ENCODE measurements around the gene ARL16.

Gene ARL16

GRCh38 chr17:81703747-81704654 is 20.4 kb upstream of the ARL16 start:
- H3K27me3 ChIP-seq: no peaks in the 10 kb centered on the region
- TF ChIP-seq, protein P1, sequence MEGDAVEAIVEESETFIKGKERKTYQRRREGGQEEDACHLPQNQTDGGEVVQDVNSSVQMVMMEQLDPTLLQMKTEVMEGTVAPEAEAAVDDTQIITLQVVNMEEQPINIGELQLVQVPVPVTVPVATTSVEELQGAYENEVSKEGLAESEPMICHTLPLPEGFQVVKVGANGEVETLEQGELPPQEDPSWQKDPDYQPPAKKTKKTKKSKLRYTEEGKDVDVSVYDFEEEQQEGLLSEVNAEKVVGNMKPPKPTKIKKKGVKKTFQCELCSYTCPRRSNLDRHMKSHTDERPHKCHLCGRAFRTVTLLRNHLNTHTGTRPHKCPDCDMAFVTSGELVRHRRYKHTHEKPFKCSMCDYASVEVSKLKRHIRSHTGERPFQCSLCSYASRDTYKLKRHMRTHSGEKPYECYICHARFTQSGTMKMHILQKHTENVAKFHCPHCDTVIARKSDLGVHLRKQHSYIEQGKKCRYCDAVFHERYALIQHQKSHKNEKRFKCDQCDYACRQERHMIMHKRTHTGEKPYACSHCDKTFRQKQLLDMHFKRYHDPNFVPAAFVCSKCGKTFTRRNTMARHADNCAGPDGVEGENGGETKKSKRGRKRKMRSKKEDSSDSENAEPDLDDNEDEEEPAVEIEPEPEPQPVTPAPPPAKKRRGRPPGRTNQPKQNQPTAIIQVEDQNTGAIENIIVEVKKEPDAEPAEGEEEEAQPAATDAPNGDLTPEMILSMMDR (IDR thresholded peaks at IDR 0.05; ENCODE audit: low read depth, low read length): no peak
- H3K9me3 ChIP-seq: no peaks in the 10 kb centered on the region
- no peaks in the 10 kb centered on the region for H3K4me1 ChIP-seq
- peaks cover 61% of the 10 kb centered on the region for H3K36me3 ChIP-seq
- peak overlapping the region; percentile 100 for H3K4me3 ChIP-seq (ENCODE audit: low read depth, low read length)
- no peak for DNase-seq

GRCh38 chr17:81702934-81703746 is 19.5 kb upstream of the ARL16 start, which contains the start of gene MRPL12:
Gene MRPL12 (plus strand): TSS chr17:81703367. CDS start chr17:81703502, 135 bp downstream.
- DNase-seq: peak; percentile 95
- H3K9me3 ChIP-seq: no peaks in the 10 kb centered on the region
- no peaks in the 10 kb centered on the region for H3K4me1 ChIP-seq
- no peaks in the 10 kb centered on the region for H3K27me3 ChIP-seq
- TF ChIP-seq, protein P1 (IDR thresholded peaks at IDR 0.05; ENCODE audit: low read depth, low read length): no peak
- H3K36me3 ChIP-seq: peaks cover 62% of the 10 kb centered on the region
- H3K4me3 ChIP-seq (ENCODE audit: low read depth, low read length): peak within 1 kb of the TSS; percentile 100

DNA sequence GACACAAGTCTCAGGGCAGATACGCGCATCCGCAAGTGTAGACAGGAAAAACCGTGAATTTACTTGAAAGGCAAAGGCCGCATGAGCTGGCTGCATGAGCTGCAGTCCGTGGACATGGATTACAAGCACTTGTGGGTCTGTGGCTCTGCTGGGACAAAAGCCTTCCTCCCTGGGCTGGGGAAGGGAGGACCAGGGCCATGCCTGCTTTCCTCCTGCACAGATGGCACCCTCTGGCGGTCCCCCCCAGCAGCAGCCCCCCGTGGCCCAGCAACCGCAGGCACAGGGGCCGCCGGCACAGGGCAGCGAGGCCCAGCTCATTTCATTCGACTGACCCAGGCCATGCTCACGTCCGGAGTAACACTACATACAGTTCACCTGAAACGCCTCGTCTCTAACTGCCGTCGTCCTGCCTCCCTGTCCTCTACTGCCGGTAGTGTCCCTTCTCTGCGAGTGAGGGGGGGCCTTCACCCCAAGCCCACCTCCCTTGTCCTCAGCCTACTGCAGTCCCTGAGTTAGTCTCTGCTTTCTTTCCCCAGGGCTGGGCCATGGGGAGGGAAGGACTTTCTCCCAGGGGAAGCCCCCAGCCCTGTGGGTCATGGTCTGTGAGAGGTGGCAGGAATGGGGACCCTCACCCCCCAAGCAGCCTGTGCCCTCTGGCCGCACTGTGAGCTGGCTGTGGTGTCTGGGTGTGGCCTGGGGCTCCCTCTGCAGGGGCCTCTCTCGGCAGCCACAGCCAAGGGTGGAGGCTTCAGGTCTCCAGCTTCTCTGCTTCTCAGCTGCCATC is 17.9 kb upstream of the ARL16 start:
- H3K36me3 ChIP-seq: peaks cover 59% of the 10 kb centered on the region
- H3K27me3 ChIP-seq: no peaks in the 10 kb centered on the region
- no peak for DNase-seq
- H3K9me3 ChIP-seq: no peaks in the 10 kb centered on the region
- TF ChIP-seq, protein P1 (IDR thresholded peaks at IDR 0.05; ENCODE audit: low read depth, low read length): peak; percentile 16; the same call in 1 of the 2 replicates
- no peaks in the 10 kb centered on the region for H3K4me1 ChIP-seq
- peak overlapping the region; percentile 100 for H3K4me3 ChIP-seq (ENCODE audit: low read depth, low read length)

DNA sequence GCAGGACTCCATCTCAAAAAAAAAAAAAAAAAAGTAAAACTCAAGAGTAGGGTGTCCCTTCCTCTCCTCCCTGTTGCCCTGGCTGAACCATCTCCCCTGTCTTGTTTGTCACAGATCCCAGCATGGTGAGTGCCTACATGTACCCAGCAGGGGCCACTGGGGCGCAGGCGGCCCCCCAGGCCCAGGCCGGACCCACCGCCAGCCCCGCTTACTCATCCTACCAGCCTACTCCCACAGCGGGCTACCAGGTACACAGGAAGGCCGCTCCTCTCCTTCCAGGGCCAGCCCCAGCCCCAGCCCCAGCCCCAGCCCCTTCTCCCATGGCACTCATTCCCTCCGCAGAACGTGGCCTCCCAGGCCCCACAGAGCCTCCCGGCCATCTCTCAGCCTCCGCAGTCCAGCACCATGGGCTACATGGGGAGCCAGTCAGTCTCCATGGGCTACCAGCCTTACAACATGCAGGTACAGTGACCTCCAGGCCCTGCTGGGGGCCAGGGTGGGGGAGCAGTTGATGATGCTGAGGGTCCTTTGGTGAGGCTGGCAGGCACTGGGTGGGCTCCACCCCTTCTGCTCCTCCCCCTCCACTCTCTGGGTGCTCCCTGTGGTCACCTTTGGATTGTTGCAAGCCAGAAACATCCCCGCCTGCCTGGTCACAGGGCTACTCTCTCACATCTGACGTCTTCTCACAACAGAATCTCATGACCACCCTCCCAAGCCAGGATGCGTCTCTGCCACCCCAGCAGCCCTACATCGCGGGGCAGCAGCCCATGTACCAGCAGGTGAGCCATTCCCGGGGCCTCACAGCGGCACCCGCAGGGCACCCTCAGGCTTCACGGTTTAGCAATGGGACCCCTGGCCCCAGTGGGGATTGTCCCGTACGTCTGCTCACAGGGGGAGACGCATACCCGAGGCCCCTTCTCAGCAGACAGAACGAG is 17.0 kb upstream of the ARL16 start:
- no peaks in the 10 kb centered on the region for H3K27me3 ChIP-seq
- DNase-seq: no peak
- no peaks in the 10 kb centered on the region for H3K9me3 ChIP-seq
- H3K4me1 ChIP-seq: no peaks in the 10 kb centered on the region
- TF ChIP-seq, protein P1 (IDR thresholded peaks at IDR 0.05; ENCODE audit: low read depth, low read length): no peak
- H3K36me3 ChIP-seq: peaks cover 59% of the 10 kb centered on the region
- H3K4me3 ChIP-seq (ENCODE audit: low read depth, low read length): no peak overlapping the region
